ENCODE results near the gene AUH. TPM values are rescaled to one million over a fixed set of nuclear protein-coding genes. Genes with fewer than 3 reads are reported as not detected.

The AUH gene
- total RNA-seq, 1 donor from 2014 or later, result 28.5 TPM

DNA sequence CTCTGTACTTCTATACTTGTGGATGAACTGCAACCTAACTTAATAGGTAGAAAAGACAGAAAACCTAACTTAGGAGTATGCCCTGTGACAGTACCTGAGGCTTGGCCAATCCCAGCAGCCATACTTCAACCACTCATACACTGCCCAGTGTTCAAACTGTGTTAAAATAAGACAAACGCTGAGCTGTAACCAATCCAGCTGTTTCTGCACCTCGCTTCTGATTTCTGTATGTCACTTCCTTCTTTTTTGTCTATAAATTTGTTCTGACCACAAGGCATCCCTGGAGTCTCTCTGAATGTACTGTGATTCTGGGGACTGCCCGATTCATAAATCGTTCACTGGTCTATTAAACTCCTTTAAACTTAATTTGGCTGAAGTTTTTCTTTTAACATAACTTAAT is 41.4 kb downstream of the AUH start:
- no peak for TF ChIP-seq CTCF (IDR thresholded peaks at IDR 0.05; ENCODE audit: partially characterized antibody, unreplicated experiment)
- Mint-ChIP-seq H3K4me1 (ENCODE audit: low read depth, unreplicated experiment) (no peaks in the 10 kb centered on the region), H3K9me3 (ENCODE audit: unreplicated experiment) (no peaks in the 10 kb centered on the region), H3K27ac (ENCODE audit: unreplicated experiment) (no peak overlapping the region), H3K36me3 (ENCODE audit: unreplicated experiment) (no peaks in the 10 kb centered on the region), H3K27me3 (ENCODE audit: unreplicated experiment) (no peaks in the 10 kb centered on the region), H3K4me3 (ENCODE audit: unreplicated experiment) (no peak overlapping the region)
- DNase-seq, result no peak

GRCh38 chr9:91316093-91316492 is 45.6 kb downstream of the AUH start:
- no peaks in the 10 kb centered on the region for H3K36me3 Mint-ChIP-seq (ENCODE audit: unreplicated experiment)
- no peak overlapping the region for H3K27ac Mint-ChIP-seq (ENCODE audit: unreplicated experiment)
- no peak for TF ChIP-seq CTCF (IDR thresholded peaks at IDR 0.05; ENCODE audit: partially characterized antibody, unreplicated experiment)
- no peak overlapping the region for H3K4me3 Mint-ChIP-seq (ENCODE audit: unreplicated experiment)
- H3K4me1 Mint-ChIP-seq (ENCODE audit: low read depth, unreplicated experiment), result no peaks in the 10 kb centered on the region
- H3K9me3 Mint-ChIP-seq (ENCODE audit: unreplicated experiment), result no peaks in the 10 kb centered on the region
- no peaks in the 10 kb centered on the region for H3K27me3 Mint-ChIP-seq (ENCODE audit: unreplicated experiment)
- no peak for DNase-seq

- TF ChIP-seq CTCF (IDR thresholded peaks at IDR 0.05; ENCODE audit: partially characterized antibody, unreplicated experiment), result no peak
- no peaks in the 10 kb centered on the region for H3K4me1 Mint-ChIP-seq (ENCODE audit: low read depth, unreplicated experiment)
- no peaks in the 10 kb centered on the region for H3K36me3 Mint-ChIP-seq (ENCODE audit: unreplicated experiment)
- H3K27ac Mint-ChIP-seq (ENCODE audit: unreplicated experiment), result no peak overlapping the region
- no peak for DNase-seq
- H3K27me3 Mint-ChIP-seq (ENCODE audit: unreplicated experiment), result no peaks in the 10 kb centered on the region
- H3K4me3 Mint-ChIP-seq (ENCODE audit: unreplicated experiment), result no peak overlapping the region
- no peaks in the 10 kb centered on the region for H3K9me3 Mint-ChIP-seq (ENCODE audit: unreplicated experiment)
Observed at GRCh38 chr9:91315191-91315590, 46.5 kb downstream of the AUH start.

- TF ChIP-seq CTCF (IDR thresholded peaks at IDR 0.05; ENCODE audit: partially characterized antibody, unreplicated experiment), result no peak
- DNase-seq, result no peak
- peaks cover 8% of the 10 kb centered on the region for H3K36me3 Mint-ChIP-seq (ENCODE audit: unreplicated experiment)
- no peaks in the 10 kb centered on the region for H3K4me1 Mint-ChIP-seq (ENCODE audit: low read depth, unreplicated experiment)
- no peaks in the 10 kb centered on the region for H3K27me3 Mint-ChIP-seq (ENCODE audit: unreplicated experiment)
- H3K27ac Mint-ChIP-seq (ENCODE audit: unreplicated experiment), result no peak overlapping the region
- H3K4me3 Mint-ChIP-seq (ENCODE audit: unreplicated experiment), result no peak overlapping the region
- no peaks in the 10 kb centered on the region for H3K9me3 Mint-ChIP-seq (ENCODE audit: unreplicated experiment)
Observed at GRCh38 chr9:91312717-91313325, 48.9 kb downstream of the AUH start.

GRCh38 chr9:91310037-91310436 is 51.7 kb downstream of the AUH start:
- Mint-ChIP-seq H3K4me1 (ENCODE audit: low read depth, unreplicated experiment) (no peaks in the 10 kb centered on the region), H3K36me3 (ENCODE audit: unreplicated experiment) (peaks cover 8% of the 10 kb centered on the region), H3K4me3 (ENCODE audit: unreplicated experiment) (no peak overlapping the region), H3K9me3 (ENCODE audit: unreplicated experiment) (no peaks in the 10 kb centered on the region), H3K27ac (ENCODE audit: unreplicated experiment) (no peak overlapping the region), H3K27me3 (ENCODE audit: unreplicated experiment) (no peaks in the 10 kb centered on the region)
- no peak for TF ChIP-seq CTCF (IDR thresholded peaks at IDR 0.05; ENCODE audit: partially characterized antibody, unreplicated experiment)
- DNase-seq, result no peak
